Activated B cell treated with CpG ODN at 0.5 μM for 24 hours (primary cell): ENCODE results near the gene BOD1L1. TPM values are rescaled to one million over a fixed set of nuclear protein-coding genes. Genes with fewer than 3 reads are reported as not detected.
A peak's percentile ranks its signal among the peaks of the same experiment; 100 is the strongest.

Experiments used
- ATAC-seq: fragments of 200-7000 bp; cut with Tn5 transposase; one replicate; pipeline ENCODE4 v1.10.0; 2021; ENCODE audit warnings: low read depth, mild to moderate bottlenecking, moderate library complexity
- CTCF ChIA-PET: fragments of 350-600 bp; sonication (Branson Sonifier 250); formaldehyde crosslinking; loops from one replicate; lab custom pipeline; 2021; ENCODE audit warnings: antibody characterized with exemption; lab: Charles Lee
- POLR2A ChIA-PET: fragments of 350-600 bp; sonication (Branson Sonifier 250); formaldehyde crosslinking; loops from one replicate; lab custom pipeline; 2021; ENCODE audit warnings: antibody characterized with exemption; lab: Charles Lee
- DNase-seq: peaks from one replicate; pipeline ENCODE4 v3.0.0; 2022
- H3K27ac Mint-ChIP-seq: one replicate; pipeline ENCODE4 v1.8.0; 2020; ENCODE audit warnings: mixed read lengths
- H3K27me3 Mint-ChIP-seq: one replicate; pipeline ENCODE4 v1.8.0; 2021; ENCODE audit warnings: mixed read lengths
- H3K36me3 Mint-ChIP-seq: one replicate; pipeline ENCODE4 v1.8.0; 2021; ENCODE audit warnings: low read depth, mixed read lengths
- H3K4me1 Mint-ChIP-seq: one replicate; pipeline ENCODE4 v1.8.0; 2021; ENCODE audit warnings: mixed read lengths
- H3K4me3 Mint-ChIP-seq: one replicate; pipeline ENCODE4 v1.8.0; 2020; ENCODE audit warnings: mild to moderate bottlenecking, mixed read lengths
- H3K9me3 Mint-ChIP-seq: one replicate; pipeline ENCODE4 v1.8.0; 2020; ENCODE audit warnings: mixed read lengths
- CTCF ChIP-seq: fragments of 200-600 bp; IDR thresholded peaks from one replicate; pipeline ENCODE4 v1.8.0; 2022; ENCODE audit warnings: antibody characterized with exemption, mild to moderate bottlenecking
- intact Hi-C: fragments of 100-400 bp; cut with micrococcal nuclease; formaldehyde crosslinking; loops from one replicate; pipeline ENCODE4 v1.15.1; 2024
- total RNA-seq: library from RNA; stranded (reverse); gene quantifications from 2 replicates; pipeline ENCODE4 v1.2.3, GENCODE V29; 2022

BOD1L1 gene
- total RNA-seq, result 77.1 and 79.3 TPM in 2 replicates

GRCh38 chr4:13627606-13628311 lies at the start of gene BOD1L1:
TSS of gene BOD1L1 (minus strand) at chr4:13627725. CDS start at chr4:13627587, 138 bp downstream.
- H3K4me1 Mint-ChIP-seq, result peaks cover 53% of the 10 kb centered on the region
- H3K27me3 Mint-ChIP-seq, result no peaks in the 10 kb centered on the region
- CTCF ChIA-PET, result interaction anchor here (0.7 to 1.8 kb wide), 2 partner anchors 16 to 27 kb away, joined by 3 to 11 read pairs; no protein-coding TSS in a partner anchor
- intact Hi-C loops, result loop anchor here (1.0 to 5.0 kb wide), 9 partner anchors 12 to 1375 kb away; partner anchors contain the start of genes CPEB2 and RAB28
- H3K36me3 Mint-ChIP-seq, result peaks cover 30% of the 10 kb centered on the region
- POLR2A ChIA-PET, result interaction anchor here (0.6 to 3.3 kb wide), 9 partner anchors 10 to 1375 kb away, joined by 3 to 42 read pairs (median 9); partner anchors contain the start of genes CPEB2 and RAB28
- no peak for TF ChIP-seq CTCF
- ATAC-seq, result peak; percentile 86
- peak within 1 kb of the TSS; percentile 97 for H3K27ac Mint-ChIP-seq
- no peaks in the 10 kb centered on the region for H3K9me3 Mint-ChIP-seq
- peak; percentile 80 for DNase-seq
- peak within 1 kb of the TSS; percentile 98 for H3K4me3 Mint-ChIP-seq

- TF ChIP-seq CTCF, result no peak
- no peak overlapping the region for H3K27ac Mint-ChIP-seq
- H3K4me3 Mint-ChIP-seq, result no peak overlapping the region
- DNase-seq (no peak), ATAC-seq (no peak)
- peaks cover 2% of the 10 kb centered on the region for H3K27me3 Mint-ChIP-seq
- CTCF ChIA-PET, result no interaction called here
- intact Hi-C loops, result no loop called here
- POLR2A ChIA-PET, result no interaction called here
- no peaks in the 10 kb centered on the region for H3K36me3 Mint-ChIP-seq
- H3K9me3 Mint-ChIP-seq, result peaks cover 15% of the 10 kb centered on the region
- no peaks in the 10 kb centered on the region for H3K4me1 Mint-ChIP-seq
Measured at GRCh38 chr4:13674971-13675370, 47.4 kb upstream of the BOD1L1 start.

- H3K4me1 Mint-ChIP-seq, result no peaks in the 10 kb centered on the region
- no peaks in the 10 kb centered on the region for H3K36me3 Mint-ChIP-seq
- no peak overlapping the region for H3K27ac Mint-ChIP-seq
- H3K9me3 Mint-ChIP-seq, result peaks cover 15% of the 10 kb centered on the region
- no peak for TF ChIP-seq CTCF
- ChIA-PET CTCF (no interaction called here), POLR2A (no interaction called here)
- H3K27me3 Mint-ChIP-seq, result peaks cover 4% of the 10 kb centered on the region
- ATAC-seq, result no peak
- no peak overlapping the region for H3K4me3 Mint-ChIP-seq
- intact Hi-C loops, result no loop called here
- DNase-seq, result no peak
Measured at GRCh38 chr4:13673167-13673566, 45.6 kb upstream of the BOD1L1 start.

GRCh38 chr4:13670456-13671160 lies 43.1 kb upstream of the BOD1L1 start:
- Mint-ChIP-seq H3K27ac (no peak overlapping the region), H3K36me3 (no peaks in the 10 kb centered on the region), H3K27me3 (peaks cover 4% of the 10 kb centered on the region), H3K4me1 (no peaks in the 10 kb centered on the region), H3K4me3 (no peak overlapping the region), H3K9me3 (peaks cover 9% of the 10 kb centered on the region)
- ATAC-seq (no peak), DNase-seq (no peak)
- intact Hi-C loops, result no loop called here
- ChIA-PET POLR2A (no interaction called here), CTCF (no interaction called here)
- TF ChIP-seq CTCF, result no peak
